GM20431 (cell line): ENCODE data around the gene EHF.

ENCODE experiments used
- in situ Hi-C: fragments of 300-500 bp; cut with MseI, MboI; formaldehyde crosslinking; loops from one replicate; pipeline ENCODE4 v1.15.0; 2020; ENCODE audit warnings: low sequenced_read_pairs; ENCODE audit not compliant: unreplicated experiment

Gene EHF

DNA sequence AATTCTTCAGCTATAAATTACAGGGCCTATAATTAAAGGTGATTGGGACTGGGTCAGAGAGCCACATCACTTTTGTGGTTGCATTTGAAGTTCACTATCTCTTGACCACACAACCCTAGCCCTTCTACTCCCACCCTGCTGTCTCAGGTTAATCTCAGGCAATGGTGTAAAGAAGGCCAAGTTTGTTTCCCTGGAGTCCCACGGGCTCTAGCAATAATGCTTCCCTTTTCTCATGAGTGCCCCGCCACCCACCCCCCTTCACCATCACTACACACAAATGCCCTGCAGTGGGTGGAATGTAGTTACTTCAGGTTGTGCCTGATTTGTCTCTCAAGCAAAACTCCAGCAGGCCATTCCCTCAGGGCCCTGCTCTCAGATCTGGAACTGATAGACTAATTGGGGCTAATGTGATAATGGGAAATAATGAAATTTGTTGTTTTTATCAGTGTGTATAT is 1.8 kb upstream of the EHF start:
- in situ Hi-C loops: no loop called here

DNA sequence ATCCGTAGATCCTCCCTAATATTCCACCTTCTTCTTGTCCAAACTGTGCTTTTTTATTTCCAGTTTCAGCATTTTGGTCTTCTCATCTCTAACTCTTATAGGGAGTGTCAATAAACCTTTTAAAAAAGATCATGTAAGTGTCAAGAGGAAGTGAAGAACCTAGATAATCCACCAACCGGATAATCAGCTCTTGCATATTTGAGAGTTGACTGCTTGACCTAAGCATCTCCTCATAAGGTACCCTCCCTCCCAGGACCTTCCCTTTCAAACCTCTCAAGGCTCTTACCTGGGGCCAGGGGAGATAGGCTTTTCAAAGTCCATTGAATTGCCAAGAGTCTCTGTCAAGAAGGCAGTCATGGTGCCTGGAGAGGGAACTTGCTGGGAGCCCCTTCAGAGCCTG is 691 bp upstream of the EHF start:
- in situ Hi-C loops: no loop called here

DNA sequence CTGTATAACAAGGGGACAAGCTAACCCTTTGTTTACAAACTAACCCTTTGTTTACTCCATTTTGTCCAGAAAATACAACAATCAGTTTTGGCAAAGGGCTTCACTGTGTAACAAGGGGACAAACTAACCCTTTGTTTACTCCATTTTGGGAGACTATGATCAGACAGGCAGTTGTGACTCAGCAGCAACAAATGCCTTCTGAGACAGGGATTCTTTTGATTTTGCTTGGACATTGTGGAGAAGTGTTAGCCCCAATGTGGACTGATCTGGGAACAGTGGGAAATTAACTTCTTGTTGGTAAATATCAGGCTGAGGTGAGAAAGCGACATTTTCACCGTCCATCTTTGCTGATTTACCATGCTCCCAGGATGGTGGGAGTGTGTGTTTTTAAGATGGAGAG is 983 bp downstream of the EHF start:
- in situ Hi-C loops: no loop called here

DNA sequence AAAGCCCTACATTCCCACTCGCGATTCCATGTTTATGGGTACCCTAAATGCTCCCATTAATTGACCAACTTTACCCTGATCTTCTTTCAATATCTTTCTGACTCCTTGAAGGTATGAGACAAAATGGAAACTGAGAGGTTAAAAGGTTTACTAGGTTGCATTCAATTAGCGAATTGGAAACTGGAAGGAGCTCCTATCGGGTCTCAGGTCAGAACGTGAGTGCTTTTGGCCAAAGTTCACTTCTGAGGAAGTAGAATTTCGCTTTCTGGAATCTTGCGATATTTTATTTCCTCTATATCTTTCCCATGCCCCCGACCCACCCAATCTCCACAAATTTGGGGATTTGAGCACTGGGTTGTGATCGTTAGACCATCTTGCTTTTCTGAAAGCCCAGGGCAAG is 2.6 kb downstream of the EHF start:
- in situ Hi-C loops: no loop called here

DNA sequence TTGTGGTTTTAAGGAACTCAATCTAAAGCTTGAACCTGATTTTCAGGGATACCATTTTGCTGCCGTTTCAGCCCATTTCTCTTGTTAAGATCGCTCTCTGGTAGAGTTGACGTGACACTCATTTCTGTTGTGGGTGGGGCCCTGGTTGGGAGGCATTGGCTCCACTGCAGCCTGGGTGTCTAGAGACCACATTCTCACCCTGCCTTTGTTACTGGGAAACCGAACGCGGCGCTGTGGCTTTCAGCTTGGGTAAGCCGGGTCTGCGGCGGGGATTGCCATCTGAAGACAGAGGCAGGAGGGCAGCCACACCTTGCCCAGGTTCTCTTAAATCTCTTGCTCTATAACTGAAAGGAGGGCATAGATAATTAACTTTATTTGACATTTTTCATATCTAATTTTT is 3.2 kb downstream of the EHF start:
- in situ Hi-C loops: no loop called here

DNA sequence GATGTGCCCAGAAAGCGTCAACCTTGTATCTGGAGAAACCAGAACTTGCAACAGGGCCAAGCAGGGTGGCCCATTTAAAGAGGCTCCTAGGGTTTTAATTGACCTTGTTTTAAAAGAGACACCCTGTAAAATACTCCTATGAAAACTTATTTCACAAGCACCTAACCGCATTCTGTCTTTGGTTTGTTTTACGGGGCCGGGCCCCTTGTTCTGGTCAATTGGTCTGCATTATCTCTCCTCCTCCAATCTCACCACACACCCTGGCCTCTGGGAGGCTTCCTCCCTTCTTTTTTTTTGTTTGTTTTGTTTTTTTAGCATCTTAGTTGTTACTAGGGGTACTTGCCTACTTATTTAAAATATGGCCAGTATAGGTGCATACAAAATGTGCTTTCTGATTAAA is 4.7 kb downstream of the EHF start:
- in situ Hi-C loops: no loop called here

DNA sequence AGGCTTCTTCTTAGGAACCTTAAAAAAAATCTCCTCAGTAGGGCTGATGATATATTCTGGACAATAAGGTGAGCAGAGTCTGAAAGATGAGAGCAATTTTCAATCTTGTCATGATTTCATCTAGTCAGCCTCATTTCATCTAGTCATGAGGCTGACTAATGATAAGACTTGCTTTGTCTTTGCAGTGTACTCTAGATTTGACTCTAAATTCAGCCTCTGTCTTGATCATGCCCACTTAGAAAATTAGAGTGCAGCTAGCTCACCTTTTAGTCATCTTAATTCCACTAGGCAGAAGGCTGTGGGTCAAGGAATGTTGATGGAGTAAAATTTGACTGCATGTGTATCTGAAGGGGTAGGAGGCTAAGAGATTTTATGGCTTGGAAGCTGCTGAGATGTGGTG is 5.5 kb downstream of the EHF start:
- in situ Hi-C loops: no loop called here

DNA sequence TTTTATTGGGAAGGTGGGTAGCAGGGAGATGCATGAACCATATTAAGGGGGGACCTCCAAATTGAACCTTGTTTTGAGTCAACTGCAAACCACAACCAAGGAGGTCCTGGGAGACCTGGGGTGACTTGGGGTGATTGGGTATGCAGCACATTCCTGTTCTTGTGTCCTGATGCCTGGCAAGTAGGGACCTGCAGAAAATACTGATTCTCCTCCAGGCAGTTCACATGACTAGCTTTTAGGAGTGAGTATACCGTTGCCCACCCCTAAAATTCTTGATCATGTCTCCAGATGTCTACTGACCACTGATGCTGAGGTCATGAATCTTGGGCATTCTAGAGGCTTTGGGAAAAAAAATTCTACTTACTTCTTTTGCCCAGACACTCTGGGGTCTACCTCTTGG is 6.3 kb downstream of the EHF start:
- in situ Hi-C loops: no loop called here

DNA sequence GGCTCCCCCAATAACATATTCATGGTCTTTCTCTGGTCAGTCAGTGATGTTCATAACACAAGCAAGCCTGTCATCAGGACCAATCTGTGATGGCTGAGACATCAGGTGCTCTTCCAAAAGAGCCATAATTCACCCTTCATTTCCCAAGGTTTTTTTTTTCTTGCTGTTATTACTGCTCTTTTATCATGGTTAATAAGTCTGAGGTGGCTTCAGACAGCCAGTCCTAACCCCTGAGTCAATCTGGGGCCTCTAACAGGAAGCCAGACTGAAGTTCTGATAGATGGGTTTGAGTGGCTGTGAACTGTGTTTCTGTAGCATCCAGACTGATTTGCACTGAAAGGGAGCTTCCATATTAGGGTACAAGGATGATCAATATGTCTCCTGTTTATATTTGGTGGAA is 8.8 kb downstream of the EHF start:
- in situ Hi-C loops: no loop called here

DNA sequence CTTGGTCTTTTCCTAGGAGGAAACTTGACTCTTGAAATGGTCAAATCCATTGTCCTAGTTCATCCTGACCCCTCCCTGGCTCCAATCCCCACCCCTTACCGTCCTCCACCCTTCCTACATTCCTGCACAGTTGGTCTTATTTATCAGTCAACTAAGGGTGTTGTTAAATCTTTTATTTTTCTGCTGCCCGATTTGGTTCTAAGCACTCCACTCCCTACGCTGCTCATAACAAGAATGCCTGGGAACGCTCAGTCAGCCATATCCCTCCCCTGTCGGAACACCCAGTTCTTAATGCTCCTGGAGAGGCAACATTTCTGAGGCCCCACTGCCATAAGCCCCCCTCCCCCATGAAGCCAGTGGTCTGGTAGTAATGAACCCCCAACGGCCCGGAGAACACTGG is 9.7 kb downstream of the EHF start:
- in situ Hi-C loops: no loop called here

DNA sequence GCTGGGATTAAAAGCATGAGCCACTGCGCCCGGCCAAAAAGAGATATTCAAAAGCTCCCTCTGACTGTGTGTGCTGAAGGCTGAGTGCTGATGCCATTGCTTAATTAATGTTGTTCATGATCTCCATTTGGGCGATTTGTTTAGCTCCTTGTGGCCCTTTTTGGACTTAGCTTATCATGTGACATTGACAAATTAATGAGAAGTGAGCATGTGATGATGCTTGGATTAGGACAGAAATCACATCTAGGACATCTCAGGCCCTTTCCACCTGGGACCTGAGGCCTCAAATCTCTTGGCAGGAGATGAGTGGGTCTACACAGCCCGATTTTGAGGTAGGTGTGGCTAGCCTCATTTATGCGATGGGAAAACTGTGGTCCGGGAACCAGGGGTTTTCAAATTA is 10.4 kb downstream of the EHF start:
- in situ Hi-C loops: no loop called here

DNA sequence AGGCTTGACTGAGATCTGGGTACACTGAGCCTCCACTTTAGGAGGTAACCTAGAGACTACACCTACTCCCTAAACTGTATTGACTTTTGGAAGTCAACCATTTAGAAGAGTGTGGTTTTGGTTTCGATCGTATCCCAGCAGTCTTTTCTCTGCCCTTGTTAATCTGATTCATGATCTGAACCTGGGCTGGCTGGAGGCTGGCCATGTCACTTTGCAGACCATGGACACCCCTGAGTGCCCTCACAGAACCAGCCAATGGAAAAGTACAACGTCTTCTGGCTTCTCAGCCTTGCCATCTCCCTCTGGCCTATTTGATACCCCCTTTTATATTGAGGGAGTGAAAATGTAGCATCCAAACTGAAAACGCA is 10.8 kb downstream of the EHF start:
- in situ Hi-C loops: no loop called here

DNA sequence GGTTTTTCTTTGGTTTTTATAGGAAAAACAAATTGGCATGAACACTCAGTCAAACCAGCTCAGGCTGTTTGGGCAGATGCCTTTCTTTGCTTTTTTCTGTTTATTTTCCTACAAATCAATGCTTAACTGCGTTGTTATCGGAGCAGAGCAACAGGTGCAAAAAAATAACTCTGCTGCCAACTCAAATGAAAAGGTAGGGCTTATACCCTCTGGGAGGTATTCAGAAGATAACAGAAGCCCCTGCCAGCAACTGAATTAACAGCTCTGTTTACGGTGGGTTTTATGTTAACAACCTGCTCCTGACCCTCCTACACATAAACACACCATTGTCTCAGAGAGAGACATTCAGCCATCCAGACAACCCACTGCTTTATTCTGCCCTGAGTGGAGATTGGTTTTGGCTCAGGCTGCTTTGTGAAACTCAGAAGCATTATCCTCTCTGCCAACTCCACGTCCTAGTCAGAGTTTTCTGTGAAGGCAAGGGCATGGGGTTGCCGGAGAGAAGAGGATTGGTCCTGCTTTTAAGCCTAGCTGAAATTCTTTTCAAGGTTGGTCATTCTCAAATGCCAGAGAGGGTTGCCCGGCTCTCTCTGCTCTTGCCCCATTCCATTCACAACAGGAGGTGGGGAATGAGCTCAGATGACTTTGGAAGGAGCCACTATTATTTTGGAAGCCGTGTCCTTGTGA is 11.4 kb downstream of the EHF start:
- in situ Hi-C loops: no loop called here

DNA sequence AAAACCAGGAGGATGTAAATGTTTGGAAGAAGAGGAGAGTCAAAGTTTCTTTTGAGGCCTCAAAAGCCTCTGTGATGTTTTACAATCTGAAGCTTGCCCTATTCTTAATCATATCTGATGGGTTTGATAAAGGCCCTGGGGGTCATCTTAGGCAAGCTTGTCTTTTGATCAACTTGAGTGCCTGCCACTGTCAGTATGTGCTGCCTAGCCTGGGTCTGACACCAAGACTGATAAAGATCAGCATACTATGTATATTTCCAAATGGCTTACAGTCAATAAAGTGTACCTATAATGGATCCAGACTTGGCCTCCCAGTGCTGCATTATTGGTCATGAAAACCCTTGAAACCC is 12.7 kb downstream of the EHF start:
- in situ Hi-C loops: no loop called here

DNA sequence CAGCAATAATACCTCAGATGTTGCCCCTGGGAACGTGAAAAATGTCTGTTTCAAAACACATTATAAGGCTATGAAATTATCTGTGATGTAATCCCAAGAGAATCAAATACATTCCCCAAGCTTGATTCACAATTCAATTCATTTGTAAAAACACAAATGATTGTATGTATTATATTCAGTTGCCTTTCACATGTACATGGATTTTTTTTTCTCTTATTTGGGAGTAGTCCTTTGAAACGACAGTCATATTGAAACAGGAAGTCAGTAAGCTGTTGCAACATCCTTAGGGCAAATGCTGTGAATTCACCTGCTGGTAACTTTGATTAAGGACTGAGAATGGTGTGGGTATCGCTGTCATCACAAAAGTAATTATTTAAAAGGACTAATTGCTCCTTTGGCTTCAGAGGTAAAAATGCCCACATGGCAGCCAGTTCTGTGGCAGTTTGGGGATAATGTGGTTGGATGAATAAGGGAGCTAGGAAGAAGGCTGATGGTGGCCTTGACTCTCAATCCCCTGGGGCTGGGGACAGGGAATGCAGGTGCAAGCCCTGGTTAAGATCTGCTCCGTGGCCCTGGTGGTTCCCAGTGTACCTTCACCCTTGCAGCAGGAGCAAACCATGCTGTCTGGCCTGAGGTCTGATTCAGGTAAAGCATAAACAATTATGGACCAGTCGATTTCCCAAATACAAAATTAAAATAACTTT is 13.2 kb downstream of the EHF start:
- in situ Hi-C loops: no loop called here

DNA sequence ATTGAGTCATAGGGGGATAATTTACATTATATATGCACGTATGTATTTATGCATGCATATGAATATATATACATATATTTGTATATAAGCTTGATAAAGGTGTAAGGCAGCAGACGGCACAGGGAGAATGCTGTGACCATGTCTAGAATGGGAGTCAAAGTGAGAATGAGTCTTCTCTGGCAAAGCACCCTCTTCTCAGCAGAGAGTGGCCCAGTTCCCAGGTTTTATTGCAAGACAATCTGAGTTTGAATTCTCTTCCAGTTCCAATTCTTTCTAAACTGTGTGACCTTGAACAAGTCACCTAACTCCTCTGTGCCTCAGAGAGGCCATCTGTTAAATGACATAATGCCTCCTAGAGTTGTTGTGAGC is 13.8 kb downstream of the EHF start:
- in situ Hi-C loops: no loop called here

DNA sequence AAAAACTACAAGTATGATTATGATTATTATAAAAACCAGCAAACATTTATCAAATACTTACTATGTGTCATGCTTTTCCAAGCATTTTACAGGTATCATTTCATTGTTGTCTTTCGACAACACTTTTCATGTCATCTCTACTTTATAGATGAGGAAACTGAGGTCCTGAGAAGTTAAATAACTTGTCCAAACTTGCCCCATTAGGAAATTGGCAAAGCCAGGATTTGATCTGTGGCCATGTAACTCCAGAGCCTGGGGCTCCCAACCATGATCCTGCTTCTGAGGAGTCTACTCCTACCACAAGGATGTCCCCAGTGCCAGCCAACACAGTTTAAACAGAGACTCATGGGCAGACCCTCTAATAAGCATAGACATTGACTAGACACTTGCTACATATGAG is 15.2 kb downstream of the EHF start:
- in situ Hi-C loops: no loop called here

DNA sequence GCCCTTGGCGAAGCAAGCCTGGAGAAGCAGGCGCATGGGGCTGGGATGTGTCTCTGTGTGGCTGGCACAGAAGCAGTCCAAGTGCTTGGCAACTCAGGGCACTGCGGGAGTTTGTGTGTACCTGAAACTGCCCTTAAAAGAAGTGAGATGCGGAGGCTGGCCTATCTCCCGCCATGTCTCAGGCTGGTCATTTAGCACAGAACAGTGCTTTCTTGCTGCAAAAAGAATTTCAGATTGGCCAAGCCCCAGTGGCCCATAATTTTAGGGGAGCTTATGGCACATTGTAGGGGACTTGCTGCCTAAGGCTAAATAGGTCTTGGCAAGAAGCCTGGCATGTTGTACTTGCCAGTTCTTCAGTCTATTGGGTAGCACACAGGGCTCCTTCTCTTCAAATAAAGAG is 16.4 kb downstream of the EHF start:
- in situ Hi-C loops: no loop called here

DNA sequence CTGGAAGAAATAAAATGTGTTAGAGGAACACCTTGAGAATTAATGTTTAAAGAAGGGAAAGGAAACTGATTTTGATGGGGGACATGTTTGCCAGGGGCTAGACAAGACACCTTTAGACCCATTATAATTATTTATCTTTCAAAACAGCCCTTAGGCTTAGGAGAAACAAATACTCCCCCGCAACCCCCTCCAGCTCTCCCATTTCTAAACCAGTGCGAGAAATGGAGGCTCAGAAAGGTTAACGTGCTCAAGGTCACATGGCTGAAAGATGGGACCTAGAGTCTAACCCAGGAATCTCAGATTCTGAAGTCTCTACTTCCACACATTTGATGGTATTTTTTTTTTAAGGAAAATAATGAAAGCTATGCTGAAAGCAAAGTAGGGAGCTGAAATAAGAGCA is 18.0 kb downstream of the EHF start:
- in situ Hi-C loops: no loop called here

DNA sequence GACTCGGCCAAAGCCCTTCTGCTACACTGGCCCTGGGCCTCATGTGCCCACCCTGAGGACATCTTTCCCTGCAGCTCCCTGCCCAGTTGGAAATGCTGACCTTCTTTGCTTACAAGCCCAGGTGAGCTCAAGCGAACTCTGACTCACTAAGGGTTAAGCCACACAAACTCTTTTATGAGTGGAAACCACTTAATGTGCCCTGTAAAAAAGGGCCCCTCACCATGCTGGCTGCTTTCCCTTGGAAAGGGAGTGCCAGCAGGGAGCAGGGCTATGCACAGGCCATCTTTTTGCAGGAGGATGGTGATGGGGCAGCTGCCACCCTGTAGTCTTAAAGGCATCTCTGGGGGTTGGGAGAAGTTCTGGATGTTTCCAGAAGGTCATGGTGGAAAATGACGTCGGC is 18.7 kb downstream of the EHF start:
- in situ Hi-C loops: no loop called here

DNA sequence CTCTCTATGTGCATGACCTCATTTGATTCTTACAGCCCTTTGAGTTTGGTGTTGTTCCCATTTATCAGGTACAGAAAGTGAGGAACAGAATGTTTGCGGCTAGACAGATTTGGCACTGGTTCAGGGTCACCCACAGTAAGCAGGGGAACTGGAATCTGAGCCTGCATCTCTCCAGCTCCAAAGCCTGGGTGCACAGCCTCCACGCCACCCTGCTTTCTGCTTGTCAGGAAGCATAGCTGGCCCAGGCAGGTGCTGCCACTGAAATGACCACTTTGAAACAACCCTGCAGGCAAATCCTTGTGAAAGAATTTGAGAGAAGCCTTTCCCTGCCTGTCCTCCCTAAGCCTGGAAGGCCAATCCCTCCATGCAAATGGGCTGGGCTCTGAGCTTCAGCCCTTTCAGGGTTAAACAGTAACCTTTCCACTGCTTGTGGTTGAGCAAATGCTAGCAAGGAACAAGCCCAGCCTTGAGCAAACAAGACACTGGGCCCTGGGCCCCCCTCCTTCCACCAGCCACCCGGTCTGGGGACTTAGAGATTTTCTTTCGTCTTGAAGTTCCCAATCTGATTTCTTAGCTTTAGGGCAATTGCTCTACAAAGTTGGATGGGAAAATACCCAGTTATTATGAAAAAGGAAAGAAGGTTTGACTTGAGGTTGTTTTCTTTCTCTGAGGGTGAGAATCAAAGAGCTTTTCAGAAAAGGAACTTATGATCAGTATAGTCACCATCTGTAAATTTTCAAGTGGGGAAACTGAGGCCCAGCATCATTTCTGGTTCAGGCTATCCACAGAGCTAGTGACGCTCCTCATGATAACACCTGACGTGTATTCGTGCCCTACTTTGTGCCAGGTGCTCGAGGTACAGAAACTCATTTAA is 19.4 kb downstream of the EHF start:
- in situ Hi-C loops: no loop called here
